ENCODE measurements around the gene SHC3. TPM values are rescaled to one million over a fixed set of nuclear protein-coding genes. Genes with fewer than 3 reads are reported as not detected.

SHC3 gene
- total RNA-seq, 1 donor from 2014 or later = 0.21 TPM

DNA sequence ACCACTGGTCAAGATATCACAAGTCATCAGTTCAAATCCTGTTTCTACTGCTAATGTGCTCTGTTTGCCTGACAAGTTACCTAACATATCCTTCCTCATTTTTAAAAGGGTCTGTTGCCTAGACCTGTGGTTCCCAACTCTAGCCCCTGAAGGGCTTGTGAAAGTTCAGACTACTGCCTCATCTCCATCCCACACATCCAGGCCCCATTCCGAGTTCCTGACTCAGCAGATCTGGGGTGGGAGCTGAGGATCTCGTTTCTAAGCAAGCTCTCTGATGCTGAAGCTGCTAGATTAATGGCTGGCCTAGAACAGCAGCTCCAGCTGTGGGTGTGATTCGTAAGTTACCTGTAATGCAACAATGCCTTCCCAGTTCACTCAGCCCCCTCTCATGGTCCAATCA is 154.9 kb downstream of the SHC3 start:
- Mint-ChIP-seq H3K27ac (ENCODE audit: unreplicated experiment) (no peak overlapping the region), H3K4me3 (ENCODE audit: unreplicated experiment) (no peak overlapping the region), H3K27me3 (ENCODE audit: unreplicated experiment) (peaks cover 2% of the 10 kb centered on the region)

DNA sequence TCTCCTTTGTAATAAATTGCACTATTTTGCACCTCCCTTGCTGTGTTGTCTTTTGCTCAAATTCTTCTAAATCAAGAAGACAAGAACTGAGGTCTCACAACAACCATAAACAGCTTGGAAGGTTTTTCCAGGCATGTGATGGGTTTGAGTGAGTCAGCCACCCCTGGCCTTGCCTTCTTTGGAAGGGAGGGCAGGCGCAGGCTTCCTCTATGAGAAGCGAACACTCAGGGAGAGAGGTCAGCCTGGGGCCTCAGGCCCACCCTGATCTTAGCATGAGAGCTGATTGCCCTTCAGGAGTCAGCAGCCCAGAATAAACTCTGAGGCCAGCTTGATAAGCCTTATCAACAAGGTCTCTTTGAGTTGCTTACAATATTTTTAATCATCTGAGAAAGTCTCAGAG is 155.7 kb downstream of the SHC3 start:
- H3K36me3 Mint-ChIP-seq (ENCODE audit: unreplicated experiment) = no peaks in the 10 kb centered on the region

More for the DNA sequence above, 154.9 kb downstream of the SHC3 start:
- no peaks in the 10 kb centered on the region for H3K9me3 Mint-ChIP-seq (ENCODE audit: unreplicated experiment)
- TF ChIP-seq, protein P1, sequence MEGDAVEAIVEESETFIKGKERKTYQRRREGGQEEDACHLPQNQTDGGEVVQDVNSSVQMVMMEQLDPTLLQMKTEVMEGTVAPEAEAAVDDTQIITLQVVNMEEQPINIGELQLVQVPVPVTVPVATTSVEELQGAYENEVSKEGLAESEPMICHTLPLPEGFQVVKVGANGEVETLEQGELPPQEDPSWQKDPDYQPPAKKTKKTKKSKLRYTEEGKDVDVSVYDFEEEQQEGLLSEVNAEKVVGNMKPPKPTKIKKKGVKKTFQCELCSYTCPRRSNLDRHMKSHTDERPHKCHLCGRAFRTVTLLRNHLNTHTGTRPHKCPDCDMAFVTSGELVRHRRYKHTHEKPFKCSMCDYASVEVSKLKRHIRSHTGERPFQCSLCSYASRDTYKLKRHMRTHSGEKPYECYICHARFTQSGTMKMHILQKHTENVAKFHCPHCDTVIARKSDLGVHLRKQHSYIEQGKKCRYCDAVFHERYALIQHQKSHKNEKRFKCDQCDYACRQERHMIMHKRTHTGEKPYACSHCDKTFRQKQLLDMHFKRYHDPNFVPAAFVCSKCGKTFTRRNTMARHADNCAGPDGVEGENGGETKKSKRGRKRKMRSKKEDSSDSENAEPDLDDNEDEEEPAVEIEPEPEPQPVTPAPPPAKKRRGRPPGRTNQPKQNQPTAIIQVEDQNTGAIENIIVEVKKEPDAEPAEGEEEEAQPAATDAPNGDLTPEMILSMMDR (IDR thresholded peaks at IDR 0.05) = no peak
- H3K4me1 Mint-ChIP-seq (ENCODE audit: unreplicated experiment) = peaks cover 9% of the 10 kb centered on the region
- H3K36me3 Mint-ChIP-seq (ENCODE audit: unreplicated experiment) = no peaks in the 10 kb centered on the region
- no peak for DNase-seq (ENCODE audit: extremely low spot score, unreplicated experiment)

DNA sequence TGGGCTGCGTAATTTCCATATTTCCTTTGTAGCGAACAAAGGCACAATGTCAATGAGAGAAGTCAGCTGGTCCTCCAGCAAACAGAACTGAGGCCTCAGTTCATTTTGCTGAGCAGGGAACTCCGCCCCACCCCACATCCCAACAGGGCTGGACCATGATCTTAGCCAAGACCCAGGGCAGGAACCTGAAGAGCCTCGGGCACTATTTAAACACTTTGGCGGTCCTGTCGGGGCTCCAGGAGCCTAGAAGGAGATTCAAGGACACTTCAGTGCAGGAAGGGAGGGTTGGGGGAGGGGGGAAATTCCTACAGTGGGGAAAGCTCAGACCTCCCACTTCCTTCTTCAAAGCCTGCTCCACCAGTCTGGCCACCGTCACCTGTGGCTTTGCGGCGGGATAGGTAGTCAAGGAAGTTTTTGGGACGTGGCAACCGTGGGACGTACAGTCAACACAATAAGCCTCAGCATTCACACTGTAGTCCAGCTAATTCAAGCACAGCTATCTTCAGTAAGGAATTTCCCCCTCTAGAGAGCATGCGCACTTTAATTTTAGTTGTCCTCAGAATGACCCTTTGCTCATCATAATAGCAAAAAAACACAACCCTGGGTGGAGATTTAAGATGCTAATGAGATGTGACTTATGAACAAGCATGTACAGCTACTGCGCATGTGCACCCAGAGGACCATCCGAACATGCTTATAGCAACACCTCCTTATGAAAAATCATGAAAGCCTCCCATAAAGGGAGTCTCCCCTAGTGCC is 156.4 kb downstream of the SHC3 start:
- Mint-ChIP-seq H3K4me3 (ENCODE audit: unreplicated experiment) (no peak overlapping the region), H3K27ac (ENCODE audit: unreplicated experiment) (no peak overlapping the region), H3K36me3 (ENCODE audit: unreplicated experiment) (no peaks in the 10 kb centered on the region), H3K27me3 (ENCODE audit: unreplicated experiment) (peaks cover 3% of the 10 kb centered on the region), H3K9me3 (ENCODE audit: unreplicated experiment) (no peaks in the 10 kb centered on the region), H3K4me1 (ENCODE audit: unreplicated experiment) (peaks cover 9% of the 10 kb centered on the region)
- TF ChIP-seq, protein P1 (IDR thresholded peaks at IDR 0.05) = no peak
- no peak for DNase-seq (ENCODE audit: extremely low spot score, unreplicated experiment)

More for the DNA sequence above, 155.7 kb downstream of the SHC3 start:
- H3K9me3 Mint-ChIP-seq (ENCODE audit: unreplicated experiment) = no peaks in the 10 kb centered on the region
- H3K27ac Mint-ChIP-seq (ENCODE audit: unreplicated experiment) = no peak overlapping the region
- TF ChIP-seq, protein P1 (IDR thresholded peaks at IDR 0.05) = no peak
- H3K4me1 Mint-ChIP-seq (ENCODE audit: unreplicated experiment) = peaks cover 9% of the 10 kb centered on the region
- no peak for DNase-seq (ENCODE audit: extremely low spot score, unreplicated experiment)
- H3K4me3 Mint-ChIP-seq (ENCODE audit: unreplicated experiment) = no peak overlapping the region
- peaks cover under 1% of the 10 kb centered on the region for H3K27me3 Mint-ChIP-seq (ENCODE audit: unreplicated experiment)

DNA sequence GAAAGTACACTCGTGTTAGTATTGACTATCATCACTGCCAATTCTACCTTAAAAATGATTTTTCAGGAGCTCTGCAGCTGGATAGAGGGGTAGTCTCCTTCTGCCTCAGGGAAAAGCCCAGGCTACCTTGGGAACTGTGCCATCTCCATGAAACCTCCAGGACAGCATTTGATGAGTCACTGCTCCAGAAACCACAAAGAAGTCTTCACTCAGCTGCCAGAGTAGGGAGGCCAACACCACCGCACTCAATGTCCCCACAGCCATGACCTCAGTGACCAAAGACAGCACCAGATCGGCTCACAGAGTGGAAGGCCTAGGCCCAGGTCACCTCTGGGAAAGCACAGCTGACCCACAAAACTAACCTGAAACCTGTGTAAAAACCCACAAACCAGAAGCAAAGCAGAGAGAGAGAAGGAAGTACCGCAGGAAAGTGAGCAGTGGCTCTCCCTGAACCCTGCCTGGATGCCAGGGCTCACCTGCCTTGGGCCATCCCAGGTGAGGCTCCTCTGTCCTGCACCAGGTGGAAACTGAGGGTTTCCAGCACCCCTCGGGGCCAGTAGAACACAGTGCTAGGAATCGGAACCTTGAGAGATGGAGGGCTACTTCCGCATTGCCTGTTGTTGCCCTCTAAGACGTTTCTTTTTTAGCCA is 157.3 kb downstream of the SHC3 start:
- H3K9me3 Mint-ChIP-seq (ENCODE audit: unreplicated experiment) = no peaks in the 10 kb centered on the region
- DNase-seq (ENCODE audit: extremely low spot score, unreplicated experiment) = peak; percentile 72
- H3K27me3 Mint-ChIP-seq (ENCODE audit: unreplicated experiment) = peaks cover 3% of the 10 kb centered on the region
- no peak overlapping the region for H3K4me3 Mint-ChIP-seq (ENCODE audit: unreplicated experiment)
- TF ChIP-seq, protein P1 (IDR thresholded peaks at IDR 0.05) = no peak
- peaks cover 9% of the 10 kb centered on the region for H3K4me1 Mint-ChIP-seq (ENCODE audit: unreplicated experiment)
- no peak overlapping the region for H3K27ac Mint-ChIP-seq (ENCODE audit: unreplicated experiment)
- no peaks in the 10 kb centered on the region for H3K36me3 Mint-ChIP-seq (ENCODE audit: unreplicated experiment)

DNA sequence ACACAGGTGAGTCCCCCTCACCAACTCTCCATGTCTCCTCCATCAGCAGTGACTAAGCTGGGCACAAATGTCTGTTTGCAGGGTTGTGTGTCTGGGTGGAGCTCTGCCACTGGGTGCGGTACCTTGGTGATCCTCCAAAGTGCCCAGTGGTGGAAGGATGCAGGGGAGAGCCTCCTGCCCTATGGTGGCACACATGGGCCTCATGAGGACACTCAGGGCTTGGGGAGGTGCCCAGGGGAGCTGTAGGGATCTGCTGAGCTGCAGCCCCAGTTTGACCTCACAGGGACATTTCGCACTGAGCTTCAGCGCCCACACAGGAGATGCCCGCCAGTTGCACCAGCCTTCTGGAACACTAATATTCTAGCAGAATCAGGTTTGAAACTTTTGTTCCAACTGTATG is 157.9 kb downstream of the SHC3 start:
- peak; percentile 57 for DNase-seq (ENCODE audit: extremely low spot score, unreplicated experiment)
- no peaks in the 10 kb centered on the region for H3K36me3 Mint-ChIP-seq (ENCODE audit: unreplicated experiment)
- peaks cover 4% of the 10 kb centered on the region for H3K27me3 Mint-ChIP-seq (ENCODE audit: unreplicated experiment)

More for the DNA sequence above, 157.9 kb downstream of the SHC3 start:
- Mint-ChIP-seq H3K4me1 (ENCODE audit: unreplicated experiment) (peaks cover 9% of the 10 kb centered on the region), H3K9me3 (ENCODE audit: unreplicated experiment) (no peaks in the 10 kb centered on the region), H3K27ac (ENCODE audit: unreplicated experiment) (no peak overlapping the region), H3K4me3 (ENCODE audit: unreplicated experiment) (no peak overlapping the region)
- TF ChIP-seq, protein P1 (IDR thresholded peaks at IDR 0.05) = no peak

Data from osteocyte (in vitro differentiated cells).